GM12878 (cell line): Measurements from ENCODE around the gene ME2. TPM values are rescaled to one million over a fixed set of nuclear protein-coding genes. Genes with fewer than 3 reads are reported as not detected.
"Not testable (repeated sequence)": the region's sequence is repeated elsewhere in the genome, so short reads cannot be mapped to it uniquely, and the experiment has no call there.

Experiments
- ATAC-seq: fragments of 200-7000 bp; cut with Tn5 transposase; 3 replicates; pipeline ENCODE4 v1.9.1; 2020; ENCODE audit warnings: mild to moderate bottlenecking, moderate library complexity
- BruUV-seq: library from RNA; stranded (reverse); fragments of 400-500 nt; replicated peaks from 2 replicates; lab custom pipeline; 2021; lab: Mats Ljungman, UMichigan
- CTCF ChIA-PET: fragments of 300-600 bp; sonication (Branson Sonifier 250); formaldehyde crosslinking; extraction: SDS; loops from one replicate; lab custom pipeline; 2021; ENCODE audit warnings: inconsistent platforms; lab: Yijun Ruan, JAX
- POLR2A ChIA-PET: fragments of 350-600 bp; formaldehyde crosslinking; extraction: SDS; loops from one replicate; lab custom pipeline; 2021; ENCODE audit warnings: inconsistent platforms; lab: Charles Lee
- RAD21 ChIA-PET: fragments of 300-600 bp; sonication (Branson Sonifier 250); formaldehyde crosslinking; loops from one replicate; lab custom pipeline; 2023; ENCODE audit warnings: antibody characterized with exemption; ENCODE audit not compliant: unreplicated experiment; lab: Charles Lee
- SMC1A ChIA-PET: fragments of 300-600 bp; sonication (Branson Sonifier 250); formaldehyde crosslinking; loops from one replicate; lab custom pipeline; 2023; ENCODE audit not compliant: unreplicated experiment, uncharacterized antibody; lab: Charles Lee
- DNase-seq: peaks from one replicate; pipeline ENCODE4 v3.0.0-alpha.2; 2011; ENCODE audit warnings: low read depth, low spot score
- FAIRE-seq: peaks from 3 replicates; lab custom pipeline; 2011; peaks lifted over from hg19 to GRCh38; lab: Jason Lieb, UNC
- H2AFZ ChIP-seq: 2 replicates; pipeline ENCODE4 v1.6.0; 2011; ENCODE audit warnings: low read depth, low read length, control low read depth; ENCODE audit not compliant: control insufficient read depth
- H3K27ac ChIP-seq: 2 replicates; pipeline ENCODE4 v1.5.1; 2011; ENCODE audit warnings: control low read depth; ENCODE audit not compliant: control insufficient read depth, insufficient read depth
- H3K27me3 ChIP-seq, 2 experiments: replicated peaks in 1 of 2; 2 replicates each; pipeline versions ENCODE4 v1.6.0 to v1.6.1; 2011; ENCODE audit warnings: low read length in 1 of 2; ENCODE audit not compliant: control insufficient read depth in 2 of 2, insufficient read depth in 2 of 2
- H3K36me3 ChIP-seq, 2 experiments: 2 replicates each; pipeline ENCODE4 v1.5.1; 2011; ENCODE audit warnings: low read length in 1 of 2; ENCODE audit not compliant: control insufficient read depth in 2 of 2, insufficient read depth in 2 of 2
- H3K4me1 ChIP-seq: 2 replicates; pipeline ENCODE4 v1.6.1; 2011; ENCODE audit warnings: mild to moderate bottlenecking, low read length, moderate library complexity, mixed read lengths; ENCODE audit not compliant: control insufficient read depth, insufficient read depth
- H3K4me2 ChIP-seq: 2 replicates; pipeline ENCODE4 v1.6.0; 2011; ENCODE audit warnings: control low read depth; ENCODE audit not compliant: control insufficient read depth, insufficient read depth
- H3K4me3 ChIP-seq: fragments of 200-600 bp; sonication (generic); 2 replicates; pipeline ENCODE4 v1.5.1; 2016
- H3K79me2 ChIP-seq: 2 replicates; pipeline ENCODE4 v1.6.0; 2011; ENCODE audit warnings: low read length; ENCODE audit not compliant: control insufficient read depth, insufficient read depth
- H3K9ac ChIP-seq: 2 replicates; pipeline ENCODE4 v1.8.0; 2011; ENCODE audit warnings: low read length, control low read depth, mixed read lengths; ENCODE audit not compliant: control insufficient read depth, insufficient read depth
- H3K9me3 ChIP-seq: replicated peaks from 3 replicates; pipeline ENCODE4 v1.5.1; 2011; ENCODE audit warnings: mild to moderate bottlenecking, low read length; ENCODE audit not compliant: control insufficient read depth, insufficient read depth
- H4K20me1 ChIP-seq: 2 replicates; pipeline ENCODE4 v1.6.0; 2011; ENCODE audit not compliant: control insufficient read depth, insufficient read depth
- HDAC2 ChIP-seq: fragments of 200-600 bp; sonication (generic); IDR thresholded peaks from 2 replicates; pipeline ENCODE4 v1.6.1; 2017
- IKZF2 ChIP-seq, 2 experiments: fragments of 450-650 bp; IDR thresholded peaks; 2 replicates each; pipeline ENCODE4 v1.6.1; 2017; ENCODE audit warnings: mild to moderate bottlenecking in 2 of 2, moderate library complexity in 2 of 2
- JUNB ChIP-seq: IDR thresholded peaks from 2 replicates; pipeline ENCODE4 v1.6.1; 2016; ENCODE audit warnings: antibody characterized with exemption, mild to moderate bottlenecking
- POLR2AphosphoS2 ChIP-seq: IDR thresholded peaks from 2 replicates; pipeline ENCODE4 v1.6.1; 2011; ENCODE audit warnings: low read depth, mild to moderate bottlenecking, low read length, improper control_type of control experiment, moderate library complexity
- SIX5 ChIP-seq: IDR thresholded peaks from 2 replicates; pipeline ENCODE4 v1.6.1; 2011; ENCODE audit warnings: mild to moderate bottlenecking, low read depth, low read length, moderate library complexity; ENCODE audit not compliant: severe bottlenecking
- SKIL ChIP-seq: fragments of 450-650 bp; IDR thresholded peaks from 2 replicates; pipeline ENCODE4 v1.6.1; 2017; ENCODE audit warnings: mild to moderate bottlenecking, low read depth, inconsistent platforms; ENCODE audit not compliant: poor library complexity, severe bottlenecking
- SP1 ChIP-seq: IDR thresholded peaks from one replicate; pipeline ENCODE4 v1.6.1; 2011; ENCODE audit warnings: low read depth, low read length
- SUPT20H ChIP-seq: IDR thresholded peaks from 2 replicates; pipeline ENCODE4 v1.6.1; 2011; ENCODE audit warnings: low read depth, mild to moderate bottlenecking, low read length, moderate library complexity, borderline replicate concordance; ENCODE audit not compliant: control insufficient read depth
- SUZ12 ChIP-seq: fragments of 200-600 bp; sonication (generic); IDR thresholded peaks from one replicate; pipeline ENCODE4 v1.6.1; 2018; ENCODE audit warnings: antibody characterized with exemption, mild to moderate bottlenecking; ENCODE audit not compliant: unreplicated experiment
- WGBS: methylation state at CpG from one replicate; pipeline ENCODE4 v1.1.6; 2016; ENCODE audit warnings: low lambda C conversion rate; ENCODE audit not compliant: insufficient replicate concordance, insufficient coverage; ENCODE audit errors: missing lambda C conversion rate; 5-methylcytosine and 5-hydroxymethylcytosine counted together
- in situ Hi-C: fragments of 300-500 bp; cut with MboI; formaldehyde crosslinking; loops from 9 replicates; pipeline ENCODE4 v1.14.3; 2018; ENCODE audit warnings: mixed read lengths
- intact Hi-C: fragments of 100-400 bp; cut with micrococcal nuclease; formaldehyde crosslinking; loops from one replicate; pipeline ENCODE4 v1.14.2; 2022; ENCODE audit not compliant: unreplicated experiment
- polyA plus RNA-seq, 11 experiments: library from polyadenylated mRNA; depleted of rRNA in 4 of 11; unstranded in 6 of 11; stranded (reverse) in 5 of 11; fragments of >200 nt; fragmentation: Nextera tagmentation in 4 of 11; fragmentation: Illumina TruSeq in 1 of 11; extraction: Ambion mirVana in 4 of 11; extraction: Trizol in 1 of 11; gene quantifications; 1 replicate in 1 of 11; 2 replicates in 10 of 11; pipeline versions ENCODE4 v1.2.1 to v1.2.3, GENCODE V29; 2011 to 2016; ENCODE audit warnings: inconsistent platforms in 2 of 11, missing spikeins in 2 of 11, low read depth in 1 of 11
- total RNA-seq, 4 experiments: library from RNA; depleted of rRNA in 3 of 4; stranded (reverse); fragments of >200 nt in 3 of 4; fragmentation: Illumina TruSeq in 1 of 4; extraction: Trizol in 1 of 4; gene quantifications; 2 replicates each; pipeline versions ENCODE4 v1.2.1 to v1.2.3, GENCODE V29; 2013 to 2021
- TF ChIP-seq, protein P1 (sequence below): fragments of 450-650 bp; formaldehyde crosslinking; IDR thresholded peaks from 2 replicates; pipeline ENCODE4 v1.4.0; 2022; ENCODE audit warnings: mild to moderate bottlenecking, moderate library complexity

Gene ME2
- total and polyA plus RNA-seq, 10 of the 15 experiments (the other 5 are each of a cell fraction or from before 2014, with no cell fraction given), result 41.3 to 155 (median 133) TPM

DNA sequence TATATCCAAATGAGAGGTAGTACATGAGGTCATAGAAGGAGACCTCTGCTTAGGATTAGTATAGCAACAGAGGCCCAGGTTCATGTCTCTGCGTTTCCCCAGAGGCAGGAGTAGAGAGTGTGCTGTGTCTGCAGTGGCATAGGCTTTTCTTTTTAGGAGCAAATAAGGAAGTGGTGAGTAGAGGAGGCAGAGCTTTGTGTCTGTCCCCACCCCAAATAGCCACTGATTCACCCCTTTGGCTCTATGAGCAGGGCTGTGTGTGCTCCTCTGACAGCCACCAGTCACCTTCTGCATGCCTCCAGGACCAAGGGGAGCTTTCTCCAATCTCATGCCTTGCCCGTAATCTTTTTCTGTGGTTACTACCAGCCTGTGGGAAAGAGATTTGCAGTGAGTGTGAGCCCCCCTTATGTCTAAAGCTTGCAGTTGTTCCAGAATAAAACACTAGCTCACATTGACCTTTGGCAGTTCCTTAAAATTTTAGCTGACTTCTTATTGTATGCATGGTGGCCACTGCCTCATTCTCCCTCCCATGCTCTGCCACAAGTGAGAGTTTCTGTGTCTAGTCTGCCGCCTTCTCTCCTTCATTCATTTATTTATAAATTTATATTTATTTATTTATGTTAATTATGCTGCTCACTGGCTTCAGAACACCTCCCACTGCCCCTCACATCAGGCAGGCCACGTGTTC lies 65.5 kb downstream of the ME2 start (continued):
- no peak for TF ChIP-seq POLR2AphosphoS2
- TF ChIP-seq, all 136 proteins: peak for 1

- in situ Hi-C loops, H3K4me2 ChIP-seq, FAIRE-seq, DNase-seq, H2AFZ ChIP-seq, H3K4me3 ChIP-seq, H3K4me1 ChIP-seq, H3K79me2 ChIP-seq, H4K20me1 ChIP-seq, BruUV-seq, H3K27ac ChIP-seq, intact Hi-C loops, H3K9ac ChIP-seq, CTCF ChIA-PET, ATAC-seq, H3K27me3 ChIP-seq, RAD21 ChIA-PET, SMC1A ChIA-PET, H3K9me3 ChIP-seq, POLR2A ChIA-PET: not testable (repeated sequence)
- WGBS, result 94% methylated on average over 2 of the region's 2 CpGs
- peaks cover 2 to 13% of the 10 kb centered on the region in 2 experiments; a peak in 3 of 4 replicates for H3K36me3 ChIP-seq
These were observed 67.0 kb downstream of the ME2 start for GRCh38 chr18:50945918-50946317.

- 48% methylated on average over 1 of the region's 1 CpG for WGBS
- DNase-seq, result no peak
- ATAC-seq, result no peak
- Histone ChIP-seq H2AFZ (no peak overlapping the region), H3K4me1 (no peaks in the 10 kb centered on the region), H4K20me1 (no peaks in the 10 kb centered on the region), H3K27ac (no peak overlapping the region), H3K4me2 (no peak overlapping the region), H3K36me3 (peaks cover 2 to 13% of the 10 kb centered on the region in 2 experiments; a peak in 3 of 4 replicates), H3K9ac (no peak overlapping the region), H3K4me3 (no peak overlapping the region), H3K9me3 (no peaks in the 10 kb centered on the region), H3K27me3 (no peaks in the 10 kb centered on the region), H3K79me2 (no peaks in the 10 kb centered on the region)
- POLR2A ChIA-PET, result no interaction called here
- CTCF ChIA-PET, result no interaction called here
- intact Hi-C loops, result no loop called here
- in situ Hi-C loops, result no loop called here
- no TSS peak for BruUV-seq
- RAD21 ChIA-PET, result no interaction called here
- FAIRE-seq, result no peak
- SMC1A ChIA-PET, result no interaction called here
- TF ChIP-seq HDAC2, result no peak
- no peak for TF ChIP-seq IKZF2 (IDR thresholded peaks at IDR 0.05)
- TF ChIP-seq SP1, result no peak
- TF ChIP-seq, protein P1, sequence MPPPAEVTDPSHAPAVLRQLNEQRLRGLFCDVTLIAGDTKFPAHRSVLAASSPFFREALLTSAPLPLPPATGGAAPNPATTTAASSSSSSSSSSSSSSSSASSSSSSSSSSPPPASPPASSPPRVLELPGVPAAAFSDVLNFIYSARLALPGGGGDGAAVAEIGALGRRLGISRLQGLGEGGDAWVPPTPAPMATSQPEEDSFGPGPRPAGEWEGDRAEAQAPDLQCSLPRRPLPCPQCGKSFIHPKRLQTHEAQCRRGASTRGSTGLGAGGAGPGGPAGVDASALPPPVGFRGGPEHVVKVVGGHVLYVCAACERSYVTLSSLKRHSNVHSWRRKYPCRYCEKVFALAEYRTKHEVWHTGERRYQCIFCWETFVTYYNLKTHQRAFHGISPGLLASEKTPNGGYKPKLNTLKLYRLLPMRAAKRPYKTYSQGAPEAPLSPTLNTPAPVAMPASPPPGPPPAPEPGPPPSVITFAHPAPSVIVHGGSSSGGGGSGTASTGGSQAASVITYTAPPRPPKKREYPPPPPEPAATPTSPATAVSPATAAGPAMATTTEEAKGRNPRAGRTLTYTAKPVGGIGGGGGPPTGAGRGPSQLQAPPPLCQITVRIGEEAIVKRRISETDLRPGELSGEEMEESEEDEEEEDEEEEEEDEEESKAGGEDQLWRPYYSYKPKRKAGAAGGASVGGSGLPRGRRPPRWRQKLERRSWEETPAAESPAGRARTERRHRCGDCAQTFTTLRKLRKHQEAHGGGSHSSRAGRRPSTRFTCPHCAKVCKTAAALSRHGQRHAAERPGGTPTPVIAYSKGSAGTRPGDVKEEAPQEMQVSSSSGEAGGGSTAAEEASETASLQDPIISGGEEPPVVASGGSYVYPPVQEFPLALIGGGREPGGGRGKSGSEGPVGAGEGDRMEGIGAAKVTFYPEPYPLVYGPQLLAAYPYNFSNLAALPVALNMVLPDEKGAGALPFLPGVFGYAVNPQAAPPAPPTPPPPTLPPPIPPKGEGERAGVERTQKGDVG (CRISPR knock-in tag), result no peak
- no peak for TF ChIP-seq SUPT20H
- no peak for TF ChIP-seq SUZ12
- no peak for TF ChIP-seq JUNB
- TF ChIP-seq SIX5, result no peak
- no peak for TF ChIP-seq SKIL
These were observed 69.0 kb downstream of the ME2 start for GRCh38 chr18:50947899-50948298.
